Neural cell (in vitro differentiated cells): ENCODE measurements around the gene NT5M. TPM values are rescaled to one million over a fixed set of nuclear protein-coding genes. Genes with fewer than 3 reads are reported as not detected.

Experiments
- H2AFZ ChIP-seq: fragments of 200-600, 300-800 bp; sonication (generic), shearing (Covaris generic); 2 replicates; pipeline ENCODE4 v1.6.0; 2014; ENCODE audit warnings: low read depth, mild to moderate bottlenecking, antibody characterized with exemption, low read length, moderate library complexity
- H3F3A ChIP-seq: fragments of 200-600 bp; shearing (Covaris generic); 2 replicates; pipeline ENCODE4 v1.6.1; 2016; ENCODE audit warnings: mild to moderate bottlenecking, moderate library complexity, mixed read lengths, antibody characterized with exemption, low read length; ENCODE audit not compliant: insufficient read depth, poor library complexity, severe bottlenecking
- H3K27ac ChIP-seq: fragments of 200-600, 300-800 bp; sonication (generic), shearing (Covaris generic); 2 replicates; pipeline ENCODE4 v1.5.1; 2014; ENCODE audit warnings: mild to moderate bottlenecking, low read length, moderate library complexity
- H3K27me3 ChIP-seq: fragments of 300-800, 200-600 bp; sonication (generic), shearing (Covaris generic); 2 replicates; pipeline ENCODE4 v1.6.0; 2014; ENCODE audit warnings: mild to moderate bottlenecking, low read depth, low read length, moderate library complexity; ENCODE audit not compliant: insufficient read depth
- H3K36me3 ChIP-seq: fragments of 300-800, 200-600 bp; sonication (generic), shearing (Covaris generic); 2 replicates; pipeline ENCODE4 v1.5.1; 2014; ENCODE audit warnings: mild to moderate bottlenecking, antibody characterized with exemption, low read length, moderate library complexity; ENCODE audit not compliant: insufficient read depth
- H3K4me2 ChIP-seq: fragments of 300-800, 200-600 bp; sonication (generic), shearing (Covaris generic); 2 replicates; pipeline ENCODE4 v1.6.0; 2014; ENCODE audit warnings: mild to moderate bottlenecking, low read length
- H3K4me3 ChIP-seq: fragments of 300-800, 200-600 bp; sonication (generic), shearing (Covaris generic); 2 replicates; pipeline ENCODE4 v1.5.1; 2014; ENCODE audit warnings: mild to moderate bottlenecking, low read length, moderate library complexity
- H3K79me2 ChIP-seq: fragments of 200-600 bp; shearing (Covaris generic); replicated peaks from 2 replicates; pipeline ENCODE4 v1.6.0; 2014; ENCODE audit warnings: mild to moderate bottlenecking, low read length, moderate library complexity; ENCODE audit not compliant: insufficient read depth
- H3K9ac ChIP-seq: fragments of 300-800, 200-600 bp; sonication (generic), shearing (Covaris generic); 2 replicates; pipeline ENCODE4 v1.6.1; 2016; ENCODE audit warnings: mild to moderate bottlenecking, low read length, mixed read lengths
- H3K9me2 ChIP-seq: fragments of 200-600 bp; shearing (Covaris generic); 2 replicates; pipeline ENCODE4 v1.6.1; 2016; ENCODE audit warnings: mild to moderate bottlenecking, low read length, mixed read lengths; ENCODE audit not compliant: insufficient read depth
- H3K9me3 ChIP-seq: fragments of 200-600, 300-800 bp; sonication (generic), shearing (Covaris generic); 2 replicates; pipeline ENCODE4 v1.6.1; 2016; ENCODE audit warnings: mild to moderate bottlenecking, mixed run types, low read length, moderate library complexity, mixed read lengths
- H4K20me1 ChIP-seq: fragments of 200-600 bp; shearing (Covaris generic); 2 replicates; pipeline ENCODE4 v1.6.1; 2016; ENCODE audit warnings: mild to moderate bottlenecking, mixed run types; ENCODE audit not compliant: insufficient read depth
- CTCF ChIP-seq: fragments of 450-650 bp; IDR thresholded peaks from 2 replicates; pipeline ENCODE4 v1.5.1; 2014; ENCODE audit warnings: antibody characterized with exemption, mild to moderate bottlenecking, moderate library complexity; ENCODE audit not compliant: poor library complexity, severe bottlenecking
- EP300 ChIP-seq: fragments of 450-650 bp; conservative IDR thresholded peaks from 2 replicates; pipeline ENCODE4 v1.6.1; 2014; ENCODE audit warnings: antibody characterized with exemption, mild to moderate bottlenecking, moderate library complexity; ENCODE audit not compliant: poor library complexity, severe bottlenecking
- EZH2 ChIP-seq: fragments of 200-600, 300-800 bp; shearing (Covaris generic), sonication (generic); IDR thresholded peaks from 2 replicates; pipeline ENCODE4 v1.6.1; 2014; ENCODE audit warnings: antibody characterized with exemption, low read length, borderline replicate concordance, mild to moderate bottlenecking; ENCODE audit not compliant: insufficient read depth, poor library complexity, severe bottlenecking
- MXI1 ChIP-seq: fragments of 450-650 bp; conservative IDR thresholded peaks from 2 replicates; pipeline ENCODE4 v1.6.1; 2014; ENCODE audit warnings: antibody characterized with exemption, mild to moderate bottlenecking; ENCODE audit not compliant: poor library complexity, severe bottlenecking
- POLR2AphosphoS5 ChIP-seq: IDR thresholded peaks from 2 replicates; pipeline ENCODE4 v1.6.1; 2012
- RAD21 ChIP-seq: fragments of 450-650 bp; conservative IDR thresholded peaks from 2 replicates; pipeline ENCODE4 v1.6.1; 2014; ENCODE audit warnings: antibody characterized with exemption, mild to moderate bottlenecking, moderate library complexity
- REST ChIP-seq: IDR thresholded peaks from 2 replicates; pipeline ENCODE4 v1.6.1; 2012; ENCODE audit warnings: borderline replicate concordance
- SMC3 ChIP-seq: fragments of 450-650 bp; conservative IDR thresholded peaks from 2 replicates; pipeline ENCODE4 v1.6.1; 2014; ENCODE audit warnings: antibody characterized with exemption, mild to moderate bottlenecking, moderate library complexity; ENCODE audit not compliant: poor library complexity
- TAF1 ChIP-seq: IDR thresholded peaks from 2 replicates; pipeline ENCODE4 v1.6.1; 2012; ENCODE audit warnings: low read depth
- polyA plus RNA-seq: library from polyadenylated mRNA; depleted of rRNA; stranded (reverse); fragments of >200 nt; gene quantifications from 2 replicates; pipeline ENCODE4 v1.2.3, GENCODE V29; 2014

The NT5M gene
- polyA plus RNA-seq, 1 donor from 2014 or later: 11.1 TPM

GRCh38 chr17:17394494-17394893, 91.3 kb downstream of the NT5M start:
- H3K4me2 ChIP-seq: no peak overlapping the region
- H3K4me3 ChIP-seq: no peak overlapping the region
- no peaks in the 10 kb centered on the region for H3K27me3 ChIP-seq
- H3K9ac ChIP-seq: no peak overlapping the region
- TF ChIP-seq SMC3 (no peak), RAD21 (no peak), EP300 (no peak), MXI1 (no peak), POLR2AphosphoS5 (no peak), TAF1 (no peak), EZH2 (no peak), CTCF (no peak), REST (no peak)
- no peaks in the 10 kb centered on the region for H3K79me2 ChIP-seq
- H3K9me2 ChIP-seq: no peaks in the 10 kb centered on the region
- peaks cover 2% of the 10 kb centered on the region for H3F3A ChIP-seq
- H3K36me3 ChIP-seq: no peaks in the 10 kb centered on the region
- no peak overlapping the region for H3K27ac ChIP-seq
- no peaks in the 10 kb centered on the region for H4K20me1 ChIP-seq
- no peak overlapping the region for H2AFZ ChIP-seq
- no peaks in the 10 kb centered on the region for H3K9me3 ChIP-seq

- Histone ChIP-seq H2AFZ (no peak overlapping the region), H3K27ac (peak overlapping the region; percentile 20), H3K4me2 (no peak overlapping the region), H3K36me3 (no peaks in the 10 kb centered on the region), H3K9ac (no peak overlapping the region), H3F3A (peaks cover 2% of the 10 kb centered on the region), H3K4me3 (no peak overlapping the region), H3K9me3 (no peaks in the 10 kb centered on the region), H3K9me2 (no peaks in the 10 kb centered on the region), H3K27me3 (no peaks in the 10 kb centered on the region), H3K79me2 (no peaks in the 10 kb centered on the region), H4K20me1 (no peaks in the 10 kb centered on the region)
- TF ChIP-seq EZH2: no peak
- TF ChIP-seq SMC3: no peak
- no peak for TF ChIP-seq TAF1
- no peak for TF ChIP-seq EP300
- TF ChIP-seq MXI1: no peak
- TF ChIP-seq POLR2AphosphoS5: no peak
- TF ChIP-seq REST: no peak
- no peak for TF ChIP-seq RAD21
- no peak for TF ChIP-seq CTCF
Measured at GRCh38 chr17:17395246-17395802, 92.2 kb downstream of the NT5M start.
